Right lung (tissue), 5 donors: Measurements from ENCODE around the gene WDR4. TPM values are rescaled to one million over a fixed set of nuclear protein-coding genes. Genes with fewer than 3 reads are reported as not detected.
"Not testable (repeated sequence)": the region's sequence is repeated elsewhere in the genome, so short reads cannot be mapped to it uniquely, and the experiment has no call there.

Experiments
- DNase-seq, 2 donors: peaks; one replicate each; pipeline ENCODE4 v3.0.0-alpha.2; 2013
- polyA plus RNA-seq, 5 donors: library from polyadenylated mRNA; unstranded; fragments of 120-200 nt; gene quantifications; one replicate each; pipeline versions ENCODE4 v1.2.1 to v1.2.3, GENCODE V29; 2013; ENCODE audit warnings: inconsistent platforms in 1 of 5, low replicate concordance in 1 of 5; ENCODE audit not compliant: insufficient read length in 5 of 5, insufficient read depth in 1 of 5

The WDR4 gene
- polyA plus RNA-seq, 5 donors = 8.0 to 13.6 (median 11.5) TPM

DNA sequence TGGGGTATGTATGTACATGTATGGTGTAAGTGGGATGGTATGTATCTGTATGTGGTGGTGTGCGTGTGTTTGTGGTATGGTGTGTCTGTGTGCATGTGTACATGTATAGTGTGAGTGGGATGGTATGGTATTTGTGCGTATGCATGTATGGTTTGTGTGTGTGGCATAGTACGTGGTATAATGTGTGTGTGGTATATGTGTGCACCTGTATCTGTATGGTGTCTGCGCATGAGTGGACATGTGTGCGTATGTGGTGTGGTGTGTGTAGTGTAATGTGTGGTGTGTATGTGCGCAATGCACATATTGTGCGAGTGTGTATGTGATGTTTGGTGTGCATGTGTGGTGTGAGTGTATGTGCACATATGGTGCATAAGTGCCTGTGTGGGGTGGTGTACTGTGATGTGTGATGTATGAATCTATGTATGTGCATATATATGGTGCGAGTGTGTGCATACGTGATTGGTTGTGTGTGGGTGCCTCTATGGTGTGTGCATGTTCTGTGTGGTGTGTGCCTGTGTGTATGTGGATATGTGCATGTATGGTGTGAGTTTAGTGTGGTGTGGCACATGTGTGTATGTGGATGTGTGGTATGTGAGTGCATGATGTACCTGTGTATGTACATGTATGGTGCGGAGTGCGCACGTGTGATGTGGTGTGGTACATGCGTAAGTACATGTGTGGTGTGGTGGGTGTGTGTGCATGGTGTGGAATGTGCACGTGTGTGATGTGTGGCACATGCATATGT lies 38.8 kb downstream of the WDR4 start:
- no peak for DNase-seq

DNA sequence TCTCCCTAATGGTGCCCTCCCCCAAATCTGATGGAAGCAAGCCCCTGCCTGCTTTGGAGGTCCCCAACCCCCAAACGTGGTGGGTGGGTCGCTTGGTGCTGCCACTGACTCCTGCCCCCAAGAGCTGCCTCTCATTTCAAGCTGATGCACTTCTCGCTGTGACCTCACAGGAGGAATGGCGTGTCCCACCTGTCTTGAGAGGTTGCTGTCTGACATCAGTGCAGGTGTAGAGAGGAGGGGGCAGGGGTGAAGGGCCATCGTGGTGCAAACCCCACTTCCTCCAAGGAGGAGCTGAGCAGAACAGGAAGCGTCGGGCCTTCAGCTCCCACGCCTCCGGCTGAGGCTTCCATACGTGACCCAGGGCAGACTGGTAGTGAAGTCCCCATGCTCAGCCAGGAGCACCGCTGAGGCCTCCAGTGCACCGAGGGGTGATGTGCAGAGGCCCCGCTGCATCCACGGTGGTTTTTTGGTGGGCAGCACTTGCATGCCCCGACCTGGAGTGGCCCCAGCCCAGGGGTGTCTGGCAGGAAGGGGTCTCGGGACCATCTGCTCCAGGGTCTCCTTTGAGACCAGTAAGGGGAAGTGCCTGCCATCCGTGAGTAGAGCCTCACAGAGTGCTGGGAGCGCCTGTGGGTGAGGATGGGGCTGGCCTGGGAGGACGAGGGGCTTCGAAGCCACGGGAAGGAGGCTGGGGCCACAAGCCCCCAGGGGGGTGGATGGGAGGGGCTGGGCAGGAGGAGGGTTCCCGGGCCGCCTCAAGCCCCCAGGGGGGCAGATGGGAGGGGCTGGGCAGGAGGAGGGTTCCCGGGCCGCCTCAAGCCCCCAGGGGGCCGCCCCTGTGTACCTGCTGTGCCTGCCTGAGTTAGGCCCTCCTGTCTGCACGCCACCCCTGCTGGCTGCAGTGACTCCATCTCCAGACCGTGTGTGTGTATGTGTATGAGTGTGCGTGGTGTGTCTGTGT lies 39.8 kb downstream of the WDR4 start:
- DNase-seq = no peak

DNA sequence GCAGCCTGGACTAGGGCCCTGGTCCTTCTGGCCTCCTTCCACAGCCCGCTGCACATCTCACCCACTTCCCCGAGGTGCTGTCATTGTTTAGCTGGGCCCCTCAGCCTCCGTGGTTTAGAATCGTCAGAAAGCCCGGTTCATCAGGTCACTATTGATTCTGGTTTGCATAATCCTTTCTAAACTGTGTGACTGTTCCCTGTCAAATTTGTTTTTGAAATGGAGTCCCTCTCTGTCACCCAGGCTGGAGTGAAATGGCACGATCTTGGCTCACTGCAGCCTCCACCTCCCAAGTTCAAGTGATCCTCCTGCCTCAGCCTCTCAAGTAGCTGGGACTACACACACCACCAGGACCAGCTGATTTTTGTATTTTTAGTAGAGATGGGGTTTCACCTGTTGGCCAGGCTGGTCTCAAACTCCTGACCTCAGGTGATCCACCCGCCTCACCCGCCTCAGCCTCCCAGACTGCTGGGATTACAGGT lies 41.1 kb downstream of the WDR4 start:
- not testable (repeated sequence) for DNase-seq

DNA sequence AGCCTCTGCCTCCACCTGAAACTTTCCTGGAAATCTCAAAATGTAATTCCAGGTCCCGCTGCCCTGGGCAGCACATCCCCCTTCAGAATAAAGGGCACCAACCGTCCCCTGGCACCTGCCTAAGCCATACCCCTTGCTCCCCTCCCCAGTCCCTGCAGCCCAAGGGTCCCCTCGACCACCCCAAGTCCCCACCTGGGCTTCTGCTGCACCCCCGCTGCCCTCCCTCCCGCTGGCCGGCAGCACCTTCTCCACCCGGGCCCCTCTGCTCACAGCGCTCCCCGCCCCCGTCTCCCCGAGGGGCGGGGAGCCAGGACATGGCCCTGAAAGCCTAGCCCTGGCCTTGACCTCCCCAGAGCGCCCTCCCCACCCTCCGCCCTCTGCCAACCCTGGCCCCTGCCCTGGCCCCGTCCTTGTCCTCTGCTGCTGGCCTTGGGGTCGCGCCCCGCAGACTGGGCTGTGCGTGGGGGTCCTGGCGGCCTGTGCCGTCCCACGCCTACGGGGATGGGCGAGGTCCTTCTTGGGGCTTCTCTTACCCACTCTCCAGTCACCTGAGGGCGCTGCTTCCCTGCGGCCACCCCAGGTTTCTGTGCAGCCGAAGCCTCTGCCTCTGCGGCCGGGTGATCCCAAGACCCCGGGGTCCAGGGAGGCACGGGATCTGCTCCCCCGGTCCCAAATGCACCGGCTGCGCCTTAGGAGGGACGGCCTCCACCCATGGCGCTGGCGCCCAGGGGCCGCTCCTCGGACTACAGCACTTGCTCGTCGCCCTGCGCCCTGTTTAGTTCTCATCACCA lies 41.7 kb downstream of the WDR4 start:
- no peak for DNase-seq

- no peak for DNase-seq
These were observed 42.5 kb downstream of the WDR4 start for GRCh38 chr21:42836767-42837301.

DNA sequence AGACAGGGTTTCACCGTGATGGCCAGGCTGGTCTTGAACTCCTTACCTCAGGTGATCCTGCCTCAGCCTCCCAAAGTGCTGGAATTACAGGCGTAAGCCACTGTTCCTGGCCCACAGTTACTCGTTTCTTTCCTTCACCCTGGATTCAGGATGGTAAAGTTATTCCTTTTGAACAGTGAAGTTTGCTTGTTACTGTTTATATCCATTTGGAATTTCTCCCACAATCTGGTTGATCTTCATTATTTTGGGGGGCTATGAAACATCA lies 43.0 kb downstream of the WDR4 start:
- DNase-seq = no peak

DNA sequence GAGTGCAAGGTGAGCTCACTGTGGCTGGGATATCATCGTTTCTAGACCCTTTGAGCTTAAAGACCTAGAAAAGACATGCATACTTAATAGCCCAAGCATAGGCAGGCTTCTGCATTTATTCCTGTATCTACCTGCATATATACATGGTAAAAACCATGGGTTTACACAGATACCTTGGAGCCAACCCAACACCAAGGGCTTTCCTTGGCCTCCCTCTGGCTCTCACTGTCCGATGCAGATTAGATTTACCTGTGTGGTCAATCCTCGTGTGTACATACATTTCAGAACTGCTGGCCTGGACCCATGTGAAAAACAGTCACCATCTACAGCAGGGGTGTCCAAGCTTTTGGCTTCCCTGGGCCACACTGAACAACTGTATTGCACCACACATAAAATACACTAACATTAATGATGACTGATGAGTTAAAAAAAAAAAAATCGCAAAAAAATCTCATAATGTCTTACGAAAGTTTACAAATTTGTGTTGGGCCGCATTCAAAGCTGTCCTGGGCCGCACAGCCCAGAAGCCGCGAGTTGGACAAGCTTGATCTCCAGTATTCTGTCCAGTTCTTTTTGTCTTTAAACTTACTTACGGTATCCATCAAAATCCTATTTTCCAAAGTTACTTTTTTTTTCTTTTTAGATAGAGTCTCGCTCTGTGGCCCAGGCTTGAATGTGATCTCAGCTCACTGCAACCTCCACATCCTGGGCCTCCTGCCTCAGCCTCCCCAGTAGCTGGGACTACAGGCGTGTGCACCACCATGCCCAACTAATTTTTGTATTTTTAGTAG lies 43.5 kb downstream of the WDR4 start:
- DNase-seq = no peak

- no peak for DNase-seq
These were observed 44.1 kb downstream of the WDR4 start for GRCh38 chr21:42835211-42835610.

GRCh38 chr21:42834726-42835191 lies 44.6 kb downstream of the WDR4 start:
- no peak for DNase-seq

DNA sequence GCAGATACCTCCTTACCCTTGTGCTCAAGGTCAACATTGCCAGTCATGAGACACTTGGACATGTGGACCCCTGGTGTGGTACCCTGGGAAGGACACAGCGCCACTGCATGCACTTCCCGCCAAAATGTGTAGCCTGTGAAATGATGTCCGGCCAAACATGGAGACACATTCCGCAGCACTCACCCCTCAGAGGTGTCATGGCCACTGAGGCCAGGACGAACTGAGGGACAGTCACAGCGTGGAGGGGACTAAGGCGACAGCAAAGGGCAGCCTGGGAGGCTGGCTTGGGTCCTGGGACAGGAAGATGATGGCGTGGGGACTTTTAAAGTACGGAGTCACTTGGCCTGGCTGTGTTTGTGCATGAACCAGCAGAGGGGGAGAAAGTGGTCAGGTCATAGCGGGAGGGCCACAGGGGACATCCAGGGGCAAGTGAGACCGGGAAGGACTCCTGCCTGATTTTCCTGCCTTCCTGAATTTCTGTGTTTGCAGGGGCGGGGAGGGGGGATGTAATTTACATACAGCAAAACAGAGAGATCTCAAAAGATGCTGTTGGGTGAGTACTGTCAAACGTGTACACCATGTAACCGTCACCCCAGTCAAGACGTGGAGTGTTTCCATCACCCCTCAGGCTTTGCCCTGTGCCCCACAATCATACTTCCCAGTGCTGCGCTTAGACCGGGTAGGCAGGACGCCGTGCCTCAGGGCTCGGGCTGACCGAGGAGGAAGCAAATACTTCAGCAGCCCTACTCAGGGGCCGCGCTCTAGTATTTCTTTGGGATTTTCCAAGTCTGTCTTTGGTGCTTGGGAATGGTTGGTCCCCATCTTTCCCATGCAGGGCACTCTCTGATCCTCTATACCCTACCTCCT lies 45.2 kb downstream of the WDR4 start:
- DNase-seq = no peak

DNA sequence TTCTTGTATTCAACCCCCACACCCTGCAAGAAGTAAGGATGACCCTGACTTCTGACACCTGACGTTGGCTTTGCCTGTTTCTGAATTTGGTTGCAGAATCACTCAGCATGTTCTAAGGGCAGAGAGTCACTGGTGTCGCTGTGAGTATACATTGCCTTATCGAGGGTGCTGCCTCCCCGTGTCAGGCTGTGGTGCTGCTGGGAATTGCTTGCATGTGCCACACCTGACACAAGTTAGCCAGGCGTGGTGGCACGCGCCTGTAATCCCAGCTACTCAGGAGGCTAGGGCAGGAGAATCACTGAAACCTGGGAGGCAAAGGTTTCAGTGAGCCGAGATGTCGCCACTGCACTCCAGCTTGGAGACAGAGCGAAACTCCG lies 45.9 kb downstream of the WDR4 start:
- DNase-seq = no peak

GRCh38 chr21:42832321-42832630 lies 47.1 kb downstream of the WDR4 start:
- DNase-seq = not testable (repeated sequence)

DNA sequence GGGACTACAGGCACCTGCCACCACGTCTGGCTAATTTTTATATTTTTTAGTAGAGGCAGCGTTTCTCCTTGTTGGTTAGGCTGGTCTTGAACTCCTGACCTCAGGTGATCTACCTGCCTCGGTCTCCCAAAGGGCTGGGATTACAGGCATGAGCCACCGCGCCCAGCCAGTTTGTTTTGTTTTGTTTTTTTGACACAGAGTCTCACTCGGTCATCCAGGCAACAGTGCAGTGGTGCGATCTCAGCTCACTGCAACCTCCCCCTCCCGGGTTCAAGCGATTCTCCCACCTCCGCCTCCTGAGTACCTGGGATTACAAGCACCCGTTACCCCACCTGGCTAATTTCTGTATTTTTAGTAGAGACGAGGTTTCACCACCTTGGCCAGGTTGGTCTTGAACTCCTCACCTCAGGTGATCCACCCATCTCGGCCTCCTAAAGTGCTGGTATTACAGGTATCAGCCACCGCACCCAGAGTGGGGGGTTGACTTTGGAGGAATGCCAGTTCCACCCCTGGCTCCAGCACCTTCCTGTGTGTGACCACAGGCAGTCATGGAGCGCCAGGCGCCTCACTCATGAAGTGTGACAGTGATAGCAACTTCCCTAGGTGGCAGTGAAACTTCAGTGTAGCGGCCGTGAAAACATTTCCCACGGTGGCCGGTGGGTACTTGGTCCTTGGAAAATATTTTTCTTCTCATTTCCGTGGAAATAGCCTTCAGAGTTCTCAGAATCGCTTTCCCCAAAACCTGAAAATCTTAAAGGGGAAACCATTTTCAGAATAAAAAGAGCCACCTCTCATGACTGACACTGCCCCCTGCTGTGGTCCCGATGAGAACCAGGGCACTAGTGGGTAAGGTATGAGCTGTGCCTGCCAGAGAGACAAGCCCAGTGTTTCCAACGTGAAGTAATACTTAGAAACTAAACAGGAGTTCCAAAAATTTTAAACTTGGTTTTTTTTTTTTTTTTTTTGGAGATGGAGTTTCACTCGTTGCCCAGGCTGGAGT lies 48.6 kb downstream of the WDR4 start:
- DNase-seq = no peak

DNA sequence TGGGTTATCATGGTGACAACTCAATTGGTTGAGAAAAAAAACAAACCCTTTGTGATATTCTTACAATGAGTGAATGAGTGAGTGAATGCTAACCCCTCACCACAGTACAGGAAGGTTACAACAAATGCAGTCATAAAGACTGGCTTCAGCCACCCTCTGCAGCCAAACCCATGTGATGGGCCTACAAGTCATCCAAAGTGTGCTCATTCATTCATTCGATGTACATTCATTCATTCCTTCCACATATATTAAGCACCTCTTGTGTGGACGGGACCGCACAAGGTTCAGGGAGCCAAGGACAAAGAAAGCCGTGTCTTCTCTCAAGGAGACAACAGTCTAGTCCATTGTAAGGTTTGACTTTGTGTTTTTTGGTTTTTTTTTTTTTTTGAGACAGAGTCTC lies 49.4 kb downstream of the WDR4 start:
- no peak for DNase-seq

- no peak for DNase-seq
These were observed 49.9 kb downstream of the WDR4 start for GRCh38 chr21:42829417-42829816.

- no peak for DNase-seq
These were observed 51.8 kb downstream of the WDR4 start for GRCh38 chr21:42827588-42827987.

GRCh38 chr21:42820616-42821465 lies 58.5 kb downstream of the WDR4 start:
- DNase-seq = no peak
